HepG2 (cell line): ENCODE results near the gene C2orf78. TPM values are rescaled to one million over a fixed set of nuclear protein-coding genes. Genes with fewer than 3 reads are reported as not detected.

Experiments
- AFF4 ChIP-seq: sonication (generic); formaldehyde crosslinking; IDR thresholded peaks from 2 replicates; pipeline ENCODE4 v1.4.0; 2020; ENCODE audit warnings: missing genetic modification reagents
- BRF2 ChIP-seq: sonication (generic); formaldehyde crosslinking; IDR thresholded peaks from 2 replicates; pipeline ENCODE4 v1.8.1; 2022; ENCODE audit warnings: mild to moderate bottlenecking, missing genetic modification reagents
- KAT2B ChIP-seq: fragments of 150-350 bp; IDR thresholded peaks from 2 replicates; pipeline ENCODE4 v1.6.1; 2014; ENCODE audit warnings: low read depth, low read length, borderline replicate concordance
- PRDM15 ChIP-seq: sonication (generic); formaldehyde crosslinking; IDR thresholded peaks from 2 replicates; pipeline ENCODE4 v1.4.0; 2020; ENCODE audit warnings: missing genetic modification reagents
- ZMAT5 ChIP-seq: sonication (generic); formaldehyde crosslinking; IDR thresholded peaks from 2 replicates; pipeline ENCODE4 v1.5.0; 2020; ENCODE audit warnings: mild to moderate bottlenecking, low read depth, missing genetic modification reagents, borderline replicate concordance
- ZMYM4 ChIP-seq: sonication (generic); formaldehyde crosslinking; IDR thresholded peaks from 2 replicates; pipeline ENCODE4 v1.8.1; 2023; ENCODE audit warnings: mild to moderate bottlenecking, missing genetic modification reagents
- ZNF282 ChIP-seq: fragments of 450-650 bp; IDR thresholded peaks from 2 replicates; pipeline ENCODE4 v1.6.1; 2018; ENCODE audit not compliant: partially characterized antibody
- ZNF337 ChIP-seq: sonication (generic); formaldehyde crosslinking; IDR thresholded peaks from 2 replicates; pipeline ENCODE4 v1.5.1; 2020; ENCODE audit warnings: missing genetic modification reagents, low read depth, mild to moderate bottlenecking, borderline replicate concordance
- ZNF501 ChIP-seq: sonication (generic); formaldehyde crosslinking; IDR thresholded peaks from 2 replicates; pipeline ENCODE4 v1.5.1; 2020; ENCODE audit warnings: mild to moderate bottlenecking, moderate library complexity, missing genetic modification reagents
- ZNF615 ChIP-seq: sonication (generic); formaldehyde crosslinking; IDR thresholded peaks from 2 replicates; pipeline ENCODE4 v1.5.0; 2020; ENCODE audit warnings: mild to moderate bottlenecking, missing genetic modification reagents, borderline replicate concordance
- ZNF670 ChIP-seq: sonication (generic); formaldehyde crosslinking; IDR thresholded peaks from 2 replicates; pipeline ENCODE4 v1.8.0; 2022; ENCODE audit warnings: mild to moderate bottlenecking, missing genetic modification reagents, borderline replicate concordance
- ZNF740 ChIP-seq: sonication (generic); formaldehyde crosslinking; IDR thresholded peaks from 2 replicates; pipeline ENCODE4 v1.4.0; 2020; ENCODE audit warnings: missing genetic modification reagents
- polyA plus RNA-seq, 8 experiments: library from polyadenylated mRNA; depleted of rRNA in 3 of 8; stranded (reverse) in 7 of 8; unstranded in 1 of 8; fragments of >200 nt; fragmentation: Illumina TruSeq in 4 of 8; extraction: Trizol in 4 of 8; gene quantifications; 2 replicates each; pipeline versions ENCODE4 v1.2.1 to v1.2.3, GENCODE V29; 2011 to 2016; ENCODE audit warnings: low read depth in 4 of 8, missing spikeins in 1 of 8, mixed read lengths in 1 of 8; ENCODE audit not compliant: insufficient read depth in 1 of 8
- total RNA-seq, 5 experiments: library from RNA; depleted of rRNA; stranded (reverse); fragments of >200 nt; fragmentation: Illumina TruSeq; extraction: Trizol; gene quantifications; 2 replicates each; pipeline ENCODE4 v1.2.3, GENCODE V29; 2016; ENCODE audit warnings: low read depth in 1 of 5
- TF ChIP-seq, protein P1 (sequence below): sonication (generic); formaldehyde crosslinking; IDR thresholded peaks from 2 replicates; pipeline ENCODE4 v1.5.0; 2020; ENCODE audit warnings: mild to moderate bottlenecking, missing genetic modification reagents, borderline replicate concordance
- TF ChIP-seq, protein P2 (sequence below): sonication (generic); formaldehyde crosslinking; IDR thresholded peaks from 2 replicates; pipeline ENCODE4 v1.8.0; 2022; ENCODE audit warnings: missing genetic modification reagents, mild to moderate bottlenecking, borderline replicate concordance

C2orf78 gene
- total and polyA plus RNA-seq, 2 of the 13 experiments (the other 11 are each of a cell fraction or from before 2014, with no cell fraction given), result not detected

DNA sequence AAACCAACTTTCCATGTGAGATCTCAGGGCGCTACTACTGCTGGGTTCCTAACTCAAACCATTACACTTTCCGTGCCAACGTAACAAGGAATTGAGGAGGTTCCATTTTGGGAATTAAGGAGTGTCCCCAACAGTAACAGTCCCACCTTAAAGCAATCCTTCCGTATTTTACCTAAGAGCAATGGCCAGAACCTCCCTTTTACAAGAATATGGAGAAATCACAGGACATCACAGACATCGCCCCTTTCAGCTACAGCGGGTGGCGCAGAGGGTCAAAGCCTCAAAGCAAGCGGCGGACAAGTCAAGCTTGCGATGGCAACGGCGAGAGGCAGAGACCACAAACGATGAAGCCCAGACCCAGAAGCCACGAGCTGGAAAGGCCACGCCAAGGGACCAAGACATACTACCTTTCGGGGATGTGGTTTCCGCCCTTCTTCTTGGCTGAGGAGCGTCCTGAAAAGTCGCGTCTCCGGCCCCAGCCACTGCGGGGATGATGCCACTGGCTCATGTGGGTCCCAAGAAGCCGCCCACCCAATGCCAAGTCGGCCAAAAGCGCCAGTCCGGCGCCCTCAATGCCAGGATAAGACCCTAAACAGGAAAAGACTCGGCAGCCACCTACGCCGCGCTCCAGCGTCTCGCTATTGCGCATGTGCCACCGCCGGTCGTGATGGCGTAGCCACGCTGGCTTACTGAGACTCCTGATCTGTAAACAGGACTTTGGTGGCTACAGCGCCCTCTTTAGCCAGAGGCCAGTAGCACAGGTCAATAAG, 4.3 kb upstream of the C2orf78 start, which contains the start of gene DUSP11 (continued):
- TF ChIP-seq ZNF740 (CRISPR knock-in tag), result no peak
- TF ChIP-seq ZNF282, result no peak
- TF ChIP-seq ZMYM4 (CRISPR knock-in tag), result peak; percentile 98
- TF ChIP-seq ZNF670 (CRISPR knock-in tag), result no peak; the same call in 1 of the 2 replicates
- TF ChIP-seq AFF4 (CRISPR knock-in tag), result no peak
- TF ChIP-seq PRDM15 (CRISPR knock-in tag), result no peak
- TF ChIP-seq ZNF501 (CRISPR knock-in tag), result peak; percentile 98
- TF ChIP-seq, protein P1, sequence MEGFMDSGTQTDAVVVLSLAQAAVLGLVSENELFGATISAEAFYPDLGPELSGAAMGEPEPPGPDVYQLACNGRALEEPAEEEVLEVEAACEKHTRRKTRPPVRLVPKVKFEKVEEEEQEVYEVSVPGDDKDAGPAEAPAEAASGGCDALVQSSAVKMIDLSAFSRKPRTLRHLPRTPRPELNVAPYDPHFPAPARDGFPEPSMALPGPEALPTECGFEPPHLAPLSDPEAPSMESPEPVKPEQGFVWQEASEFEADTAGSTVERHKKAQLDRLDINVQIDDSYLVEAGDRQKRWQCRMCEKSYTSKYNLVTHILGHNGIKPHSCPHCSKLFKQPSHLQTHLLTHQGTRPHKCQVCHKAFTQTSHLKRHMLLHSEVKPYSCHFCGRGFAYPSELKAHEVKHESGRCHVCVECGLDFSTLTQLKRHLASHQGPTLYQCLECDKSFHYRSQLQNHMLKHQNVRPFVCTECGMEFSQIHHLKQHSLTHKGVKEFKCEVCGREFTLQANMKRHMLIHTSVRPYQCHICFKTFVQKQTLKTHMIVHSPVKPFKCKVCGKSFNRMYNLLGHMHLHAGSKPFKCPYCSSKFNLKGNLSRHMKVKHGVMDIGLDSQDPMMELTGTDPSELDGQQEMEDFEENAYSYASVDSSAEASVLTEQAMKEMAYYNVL (CRISPR knock-in tag), result no peak; the same call in 1 of the 2 replicates
- no peak for TF ChIP-seq ZMAT5 (CRISPR knock-in tag)
- 0 out of 2 replicates have a peak, but pooled peaks have one; percentile 73 for TF ChIP-seq ZNF615 (CRISPR knock-in tag)
- TF ChIP-seq, protein P2, sequence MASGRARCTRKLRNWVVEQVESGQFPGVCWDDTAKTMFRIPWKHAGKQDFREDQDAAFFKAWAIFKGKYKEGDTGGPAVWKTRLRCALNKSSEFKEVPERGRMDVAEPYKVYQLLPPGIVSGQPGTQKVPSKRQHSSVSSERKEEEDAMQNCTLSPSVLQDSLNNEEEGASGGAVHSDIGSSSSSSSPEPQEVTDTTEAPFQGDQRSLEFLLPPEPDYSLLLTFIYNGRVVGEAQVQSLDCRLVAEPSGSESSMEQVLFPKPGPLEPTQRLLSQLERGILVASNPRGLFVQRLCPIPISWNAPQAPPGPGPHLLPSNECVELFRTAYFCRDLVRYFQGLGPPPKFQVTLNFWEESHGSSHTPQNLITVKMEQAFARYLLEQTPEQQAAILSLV (CRISPR knock-in tag), result peak; percentile 94
- TF ChIP-seq ZNF337 (CRISPR knock-in tag), result peak; percentile 84; the same call in 1 of the 2 replicates
- peak; percentile 64; the same call in 1 of the 2 replicates for TF ChIP-seq BRF2 (CRISPR knock-in tag)
- TF ChIP-seq KAT2B, result no peak; the same call in 1 of the 2 replicates
